Measurements from ENCODE around the gene PLA2G12B.

GRCh38 chr10:72912736-72913135 is 41.9 kb downstream of the PLA2G12B start:
- no peak for TF ChIP-seq CTCF (IDR thresholded peaks at IDR 0.05; ENCODE audit: insufficient read depth, low read length, poor library complexity, severe bottlenecking)
- no peak for TF ChIP-seq EZH2phosphoT487 (conservative IDR thresholded peaks at IDR 0.05; ENCODE audit: low read length)

Data from SU-DHL-6 (cell line).